ENCODE measurements around the gene ZNF609. TPM values are rescaled to one million over a fixed set of nuclear protein-coding genes. Genes with fewer than 3 reads are reported as not detected.
A peak's percentile ranks its signal among the peaks of the same experiment; 100 is the strongest.

ZNF609 gene
- total RNA-seq, 6 experiments from 2014 or later, result 19.7 to 22.1 (median 20.4) TPM

DNA sequence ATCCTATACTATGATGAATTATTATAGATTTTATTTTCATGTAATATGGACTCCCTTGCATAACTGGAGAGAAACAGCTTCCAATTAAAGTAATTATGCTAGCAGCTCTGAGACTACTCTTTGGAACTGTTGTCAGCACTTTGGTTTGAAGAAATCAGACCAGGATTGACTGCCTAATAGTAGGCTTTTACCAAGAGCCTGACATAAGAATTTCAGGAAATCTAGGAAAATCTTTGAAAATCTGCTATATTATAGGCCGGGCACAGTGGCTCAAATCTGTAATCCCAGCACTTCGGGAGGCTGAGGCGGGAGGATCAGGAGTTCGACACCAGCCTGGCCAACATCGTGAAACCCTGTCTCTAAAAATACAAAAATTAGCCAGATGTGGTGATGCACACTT, 62.9 kb downstream of the ZNF609 start:
- peaks cover 67% of the 10 kb centered on the region for H3K4me1 Mint-ChIP-seq (ENCODE audit: low read depth)
- no peak for DNase-seq
- H3K27me3 Mint-ChIP-seq (ENCODE audit: insufficient read depth), result no peaks in the 10 kb centered on the region

DNA sequence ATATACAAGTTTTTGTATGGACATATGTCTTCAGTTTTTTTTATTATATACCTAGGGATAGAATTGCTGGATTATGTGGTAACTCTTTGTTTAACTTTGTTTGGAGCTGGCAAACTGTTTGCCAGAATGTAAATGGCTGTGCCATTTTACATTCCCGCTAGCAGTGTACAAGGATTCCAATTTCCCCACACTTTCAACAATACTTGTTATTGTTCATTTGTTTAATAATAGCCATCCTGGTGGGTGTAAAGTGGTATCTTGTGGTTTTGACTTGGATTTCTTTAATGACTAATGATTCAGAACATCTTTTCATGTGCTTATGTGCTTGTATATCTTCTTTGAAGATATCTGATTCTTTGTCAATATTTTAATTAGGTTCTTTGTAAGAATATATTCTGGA, 64.4 kb downstream of the ZNF609 start:
- Mint-ChIP-seq H3K9me3 (no peaks in the 10 kb centered on the region), H3K4me1 (ENCODE audit: low read depth) (peaks cover 65% of the 10 kb centered on the region), H3K4me3 (no peak overlapping the region), H3K27me3 (ENCODE audit: insufficient read depth) (no peaks in the 10 kb centered on the region), H3K36me3 (ENCODE audit: low read depth) (peaks cover 11% of the 10 kb centered on the region; the same call in 1 of the 2 replicates), H3K27ac (no peak overlapping the region)
- TF ChIP-seq, protein P1, sequence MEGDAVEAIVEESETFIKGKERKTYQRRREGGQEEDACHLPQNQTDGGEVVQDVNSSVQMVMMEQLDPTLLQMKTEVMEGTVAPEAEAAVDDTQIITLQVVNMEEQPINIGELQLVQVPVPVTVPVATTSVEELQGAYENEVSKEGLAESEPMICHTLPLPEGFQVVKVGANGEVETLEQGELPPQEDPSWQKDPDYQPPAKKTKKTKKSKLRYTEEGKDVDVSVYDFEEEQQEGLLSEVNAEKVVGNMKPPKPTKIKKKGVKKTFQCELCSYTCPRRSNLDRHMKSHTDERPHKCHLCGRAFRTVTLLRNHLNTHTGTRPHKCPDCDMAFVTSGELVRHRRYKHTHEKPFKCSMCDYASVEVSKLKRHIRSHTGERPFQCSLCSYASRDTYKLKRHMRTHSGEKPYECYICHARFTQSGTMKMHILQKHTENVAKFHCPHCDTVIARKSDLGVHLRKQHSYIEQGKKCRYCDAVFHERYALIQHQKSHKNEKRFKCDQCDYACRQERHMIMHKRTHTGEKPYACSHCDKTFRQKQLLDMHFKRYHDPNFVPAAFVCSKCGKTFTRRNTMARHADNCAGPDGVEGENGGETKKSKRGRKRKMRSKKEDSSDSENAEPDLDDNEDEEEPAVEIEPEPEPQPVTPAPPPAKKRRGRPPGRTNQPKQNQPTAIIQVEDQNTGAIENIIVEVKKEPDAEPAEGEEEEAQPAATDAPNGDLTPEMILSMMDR (IDR thresholded peaks at IDR 0.05), result no peak
- no peak for DNase-seq

More for the DNA sequence above, 62.9 kb downstream of the ZNF609 start:
- TF ChIP-seq, protein P1 (IDR thresholded peaks at IDR 0.05), result no peak
- no peak overlapping the region for H3K4me3 Mint-ChIP-seq
- peaks cover 5% of the 10 kb centered on the region for H3K36me3 Mint-ChIP-seq (ENCODE audit: low read depth)
- H3K9me3 Mint-ChIP-seq, result no peaks in the 10 kb centered on the region
- H3K27ac Mint-ChIP-seq, result no peak overlapping the region

DNA sequence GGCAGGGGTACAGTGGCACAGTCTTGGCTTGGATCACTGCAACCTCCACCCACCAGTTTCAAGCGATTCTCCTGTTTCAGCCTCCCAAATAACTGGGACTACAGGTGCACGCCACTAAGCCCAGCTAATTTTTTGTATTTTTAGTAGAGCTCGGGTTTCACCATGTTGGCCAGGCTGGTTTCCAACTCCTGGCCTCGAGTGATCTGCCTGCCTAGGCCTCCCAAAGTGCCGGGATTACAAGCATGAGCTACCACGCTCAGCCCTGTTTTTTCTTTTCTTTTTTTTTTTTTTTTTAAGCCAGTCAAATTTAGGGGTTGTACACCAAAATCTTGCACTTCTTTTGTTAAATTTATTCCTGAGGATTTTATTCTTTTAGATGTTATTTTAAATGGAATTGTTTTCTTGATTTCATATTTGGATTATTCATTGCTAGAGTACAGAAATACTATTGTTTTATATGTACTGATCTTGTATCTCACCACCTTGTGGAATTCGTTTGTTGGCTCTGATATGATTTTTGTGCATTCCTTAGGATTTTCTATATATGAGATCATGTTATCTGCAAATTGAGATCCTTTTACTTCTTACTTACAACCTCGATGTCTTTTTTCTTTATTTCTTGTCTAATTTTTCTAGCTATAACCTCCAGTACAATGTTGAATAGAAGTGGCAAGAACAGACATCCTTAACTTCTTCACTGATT, 65.6 kb downstream of the ZNF609 start:
- Mint-ChIP-seq H3K9me3 (no peaks in the 10 kb centered on the region), H3K27me3 (ENCODE audit: insufficient read depth) (no peaks in the 10 kb centered on the region), H3K27ac (peak overlapping the region; percentile 83; the same call in 1 of the 2 replicates), H3K36me3 (ENCODE audit: low read depth) (peaks cover 10% of the 10 kb centered on the region; the same call in 1 of the 2 replicates), H3K4me1 (ENCODE audit: low read depth) (peaks cover 64% of the 10 kb centered on the region), H3K4me3 (peak overlapping the region; percentile 13; the same call in 1 of the 2 replicates)
- TF ChIP-seq, protein P1 (IDR thresholded peaks at IDR 0.05), result no peak
- DNase-seq, result no peak

DNA sequence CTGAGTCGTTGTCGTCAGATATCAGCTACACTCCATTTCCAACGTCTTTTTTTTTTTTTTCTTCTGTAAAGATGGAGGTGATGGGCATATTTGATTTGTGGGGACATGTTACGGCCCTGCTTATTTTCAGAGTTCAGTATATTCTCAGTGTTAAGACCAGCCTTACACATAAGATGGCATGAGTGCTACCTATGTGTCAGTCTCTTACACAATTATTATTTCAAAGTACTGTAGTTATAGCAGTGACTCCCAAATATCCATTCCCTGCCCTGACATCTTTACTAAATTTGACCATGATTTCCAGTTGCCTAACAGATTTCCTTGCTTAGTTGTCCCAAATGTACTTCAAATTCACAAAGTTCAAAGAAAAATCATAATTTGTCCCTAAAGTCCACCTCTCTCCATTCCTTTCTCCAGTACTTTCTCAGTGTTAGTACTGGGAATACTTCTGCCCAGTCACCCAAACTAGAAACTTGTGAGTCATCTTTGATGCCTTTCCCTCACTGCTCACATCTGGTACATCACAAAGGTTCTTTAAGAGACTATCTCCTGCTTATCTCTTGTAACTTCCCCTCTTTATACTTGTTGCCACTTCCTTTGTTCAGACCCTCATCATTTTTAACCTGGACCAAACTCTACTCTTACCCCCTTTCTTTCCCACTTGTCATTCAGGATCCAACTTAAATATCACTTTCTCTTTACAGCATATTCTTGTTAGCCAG, 67.0 kb downstream of the ZNF609 start:
- Mint-ChIP-seq H3K27me3 (ENCODE audit: insufficient read depth) (no peaks in the 10 kb centered on the region), H3K4me1 (ENCODE audit: low read depth) (peaks cover 61% of the 10 kb centered on the region), H3K27ac (peak overlapping the region; percentile 83), H3K4me3 (peak overlapping the region; percentile 16), H3K36me3 (ENCODE audit: low read depth) (peaks cover 8% of the 10 kb centered on the region; the same call in 1 of the 2 replicates), H3K9me3 (no peaks in the 10 kb centered on the region)
- DNase-seq, result peak; percentile 68
- TF ChIP-seq, protein P1 (IDR thresholded peaks at IDR 0.05), result no peak

DNA sequence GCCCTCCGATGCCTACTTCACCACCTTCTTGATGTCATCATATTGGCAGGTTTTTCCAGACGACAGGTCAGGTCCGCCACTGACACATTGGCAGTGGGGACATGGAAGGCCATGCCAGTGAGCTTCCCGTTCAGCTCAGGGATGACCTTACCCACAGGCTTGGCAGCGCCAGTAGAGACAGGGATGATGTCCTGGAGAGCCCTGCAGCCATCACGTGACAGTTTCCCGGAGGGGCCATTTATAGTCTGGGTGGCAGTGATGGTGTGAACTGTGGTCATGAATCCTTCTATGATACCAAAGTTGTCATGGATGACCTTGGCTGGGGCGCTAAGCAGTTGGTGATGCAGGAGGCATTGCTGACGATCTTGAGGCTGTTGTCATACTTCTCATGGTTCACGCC, 68.5 kb downstream of the ZNF609 start:
- TF ChIP-seq, protein P1 (IDR thresholded peaks at IDR 0.05), result no peak
- Mint-ChIP-seq H3K9me3 (no peaks in the 10 kb centered on the region), H3K27me3 (ENCODE audit: insufficient read depth) (no peaks in the 10 kb centered on the region), H3K4me1 (ENCODE audit: low read depth) (peaks cover 66% of the 10 kb centered on the region), H3K4me3 (no peak overlapping the region), H3K36me3 (ENCODE audit: low read depth) (peaks cover 16% of the 10 kb centered on the region), H3K27ac (peak overlapping the region; percentile 42; the same call in 1 of the 2 replicates)
- no peak for DNase-seq

Data from HFFc6 (cell line).